A549 (cell line): ENCODE results near the gene SMOC1. TPM values are rescaled to one million over a fixed set of nuclear protein-coding genes. Genes with fewer than 3 reads are reported as not detected.

Source experiments
- ATAC-seq, 2 experiments: fragments of 200-7000 bp in 1 of 2; fragments of >200 bp in 1 of 2; cut with Nextera tagmentation in 1 of 2; cut with Tn5 transposase in 1 of 2; 3 replicates each; pipeline versions ENCODE4 v1.8.0 to v1.9.1; 2018 to 2020; ENCODE audit warnings: mild to moderate bottlenecking in 1 of 2, moderate library complexity in 1 of 2
- CTCF ChIA-PET: fragments of 300-600 bp; sonication (Branson Sonifier 250); formaldehyde crosslinking; extraction: SDS; loops from one replicate; lab custom pipeline; 2021; ENCODE audit warnings: antibody characterized with exemption, inconsistent platforms; lab: Yijun Ruan, JAX
- POLR2A ChIA-PET: fragments of 350-600 bp; formaldehyde crosslinking; extraction: SDS; loops from one replicate; lab custom pipeline; 2021; ENCODE audit warnings: antibody characterized with exemption, inconsistent platforms; lab: Yijun Ruan, JAX
- DNase-seq, 2 experiments: peaks; one replicate each; pipeline versions ENCODE4 v3.0.0 to v3.0.0-alpha.2; 2011 to 2016; ENCODE audit warnings: low read depth in 1 of 2, low spot score in 1 of 2
- FAIRE-seq: peaks from 2 replicates; lab custom pipeline; 2011; peaks lifted over from hg19 to GRCh38; lab: Jason Lieb, UNC
- H3K27ac ChIP-seq, 2 experiments: fragments of >200 bp; sonication (Bioruptor Twin); formaldehyde crosslinking; 3 replicates each; pipeline ENCODE4 v1.5.1; 2016 to 2017
- H3K4me1 ChIP-seq: fragments of >200 bp; sonication (Bioruptor Twin); formaldehyde crosslinking; 3 replicates; pipeline ENCODE4 v1.6.1; 2016
- H3K4me2 ChIP-seq: fragments of >200 bp; sonication (Bioruptor Twin); formaldehyde crosslinking; 3 replicates; pipeline ENCODE4 v1.6.1; 2016
- H3K4me3 ChIP-seq: fragments of >200 bp; sonication (Bioruptor Twin); formaldehyde crosslinking; 3 replicates; pipeline ENCODE4 v1.5.1; 2016
- H3K9me3 ChIP-seq: fragments of >200 bp; sonication (Bioruptor Twin); formaldehyde crosslinking; 3 replicates; pipeline ENCODE4 v1.6.1; 2016
- BCL3 ChIP-seq: fragments of >200 bp; sonication (Bioruptor Twin); formaldehyde crosslinking; IDR thresholded peaks from 3 replicates; pipeline ENCODE4 v1.6.1; 2016
- CBX8 ChIP-seq: fragments of 200-600 bp; sonication (generic); IDR thresholded peaks from 2 replicates; pipeline ENCODE4 v1.6.1; 2016
- CHD2 ChIP-seq: fragments of 150-350 bp; IDR thresholded peaks from 2 replicates; pipeline ENCODE4 v1.6.1; 2014; ENCODE audit warnings: low read length; ENCODE audit not compliant: partially characterized antibody
- E2F6 ChIP-seq: IDR thresholded peaks from 2 replicates; pipeline ENCODE4 v1.6.1; 2012; ENCODE audit warnings: low read depth, borderline replicate concordance
- EHF ChIP-seq: fragments of 250-450 bp; sonication (Bioruptor Pico); IDR thresholded peaks from 2 replicates; pipeline ENCODE4 v1.5.0; 2020; ENCODE audit warnings: mild to moderate bottlenecking
- EHMT2 ChIP-seq: fragments of 200-600 bp; sonication (generic); IDR thresholded peaks from 2 replicates; pipeline ENCODE4 v1.6.1; 2016; ENCODE audit warnings: antibody characterized with exemption, low read depth, mild to moderate bottlenecking, moderate library complexity
- ESRRA ChIP-seq: fragments of 150-350 bp; IDR thresholded peaks from 2 replicates; pipeline ENCODE4 v1.6.1; 2014; ENCODE audit warnings: mild to moderate bottlenecking, low read length, borderline replicate concordance
- HDAC2 ChIP-seq: fragments of 200-600 bp; sonication (generic); IDR thresholded peaks from 2 replicates; pipeline ENCODE4 v1.6.1; 2016
- HES2 ChIP-seq: fragments of >200 bp; sonication (Bioruptor Twin); formaldehyde crosslinking; IDR thresholded peaks from 2 replicates; pipeline ENCODE4 v1.6.1; 2016
- HOXB13 ChIP-seq: fragments of 250-450 bp; sonication (Bioruptor Pico); IDR thresholded peaks from 2 replicates; pipeline ENCODE4 v1.5.0; 2020; ENCODE audit warnings: low read depth, mild to moderate bottlenecking, moderate library complexity
- KDM1A ChIP-seq: fragments of 200-600 bp; sonication (generic); IDR thresholded peaks from 2 replicates; pipeline ENCODE4 v1.6.1; 2016; ENCODE audit warnings: low read depth, mild to moderate bottlenecking
- KDM5A ChIP-seq: fragments of 200-600 bp; sonication (generic); IDR thresholded peaks from 2 replicates; pipeline ENCODE4 v1.6.1; 2016; ENCODE audit warnings: antibody characterized with exemption, mild to moderate bottlenecking
- MAZ ChIP-seq: fragments of 150-350 bp; IDR thresholded peaks from 2 replicates; pipeline ENCODE4 v1.6.1; 2014; ENCODE audit warnings: antibody characterized with exemption, low read depth, low read length, borderline replicate concordance
- MYC ChIP-seq: IDR thresholded peaks from 2 replicates; pipeline ENCODE4 v1.6.1; 2012; ENCODE audit warnings: mild to moderate bottlenecking, inconsistent platforms, low read length, improper control_type of control experiment, borderline replicate concordance
- NFE2L2 ChIP-seq: fragments of 150-350 bp; conservative IDR thresholded peaks from 2 replicates; pipeline ENCODE4 v1.6.1; 2014; ENCODE audit warnings: low read length
- NPAS2 ChIP-seq: fragments of 250-450 bp; sonication (Bioruptor Pico); IDR thresholded peaks from 2 replicates; pipeline ENCODE4 v1.8.0; 2022; ENCODE audit warnings: mild to moderate bottlenecking, moderate library complexity, borderline replicate concordance
- POLR2AphosphoS2 ChIP-seq: conservative IDR thresholded peaks from 2 replicates; pipeline ENCODE4 v1.6.1; 2012; ENCODE audit warnings: low read length, improper control_type of control experiment, inconsistent platforms
- RAD21 ChIP-seq, 2 experiments: fragments of >200 bp in 1 of 2; sonication (Bioruptor Twin) in 1 of 2; formaldehyde crosslinking in 1 of 2; IDR thresholded peaks in 1 of 2; conservative IDR thresholded peaks in 1 of 2; 2 replicates in 1 of 2; 3 replicates in 1 of 2; pipeline ENCODE4 v1.6.1; 2012 to 2018; ENCODE audit warnings: inconsistent platforms in 1 of 2
- RNF2 ChIP-seq: fragments of 200-600 bp; sonication (generic); IDR thresholded peaks from 2 replicates; pipeline ENCODE4 v1.6.1; 2016; ENCODE audit warnings: low read depth, mild to moderate bottlenecking, antibody characterized with exemption, moderate library complexity, borderline replicate concordance
- USF2 ChIP-seq: fragments of 450-650 bp; IDR thresholded peaks from 2 replicates; pipeline ENCODE4 v1.6.1; 2014; ENCODE audit warnings: antibody characterized with exemption
- ZC3H11A ChIP-seq: fragments of 450-650 bp; IDR thresholded peaks from 2 replicates; pipeline ENCODE4 v1.6.1; 2014; ENCODE audit warnings: antibody characterized with exemption, mild to moderate bottlenecking
- ZFP36 ChIP-seq: fragments of 450-650 bp; IDR thresholded peaks from 2 replicates; pipeline ENCODE4 v1.6.1; 2014; ENCODE audit warnings: borderline replicate concordance; ENCODE audit not compliant: partially characterized antibody
- ZNF302 ChIP-seq: fragments of 250-450 bp; sonication (Bioruptor Pico); IDR thresholded peaks from 2 replicates; pipeline ENCODE4 v1.9.0; 2021; ENCODE audit warnings: inconsistent platforms, mild to moderate bottlenecking, moderate library complexity
- ZSCAN20 ChIP-seq: fragments of 250-450 bp; sonication (Bioruptor Pico); IDR thresholded peaks from 2 replicates; pipeline ENCODE4 v1.8.0; 2022; ENCODE audit warnings: mild to moderate bottlenecking, moderate library complexity
- WGBS: methylation state at CpG from one replicate; pipeline ENCODE4 v1.1.6; 2017; ENCODE audit errors: missing lambda C conversion rate; 5-methylcytosine and 5-hydroxymethylcytosine counted together
- polyA plus RNA-seq, 4 experiments: library from polyadenylated mRNA; depleted of rRNA in 3 of 4; stranded (reverse); fragments of >200 nt; fragmentation: RNase III in 1 of 4; extraction: RNeasy Plus Mini Kit Qiagen cat#74134 plus additional on column Dnase treatment in 1 of 4; gene quantifications; 2 replicates in 3 of 4; 3 replicates in 1 of 4; pipeline ENCODE4 v1.2.3, GENCODE V29; 2011 to 2017
- TF ChIP-seq, protein P1 (sequence below): IDR thresholded peaks from 2 replicates; pipeline ENCODE4 v1.6.1; 2012

Gene SMOC1
- polyA plus RNA-seq, 2 of the 4 experiments (the other 2 are of a cell fraction): 12.2 to 18.4 TPM

- TF ChIP-seq ESRRA (no peak), RNF2 (no peak), MYC (0 out of 2 replicates have a peak, but pooled peaks have one; percentile 66), HES2 (peak; percentile 90), ZC3H11A (no peak), KDM5A (no peak), POLR2AphosphoS2 (no peak), HOXB13 (CRISPR knock-in tag) (peak; percentile 96), E2F6 (peak; percentile 35; the same call in 1 of the 2 replicates), MAZ (no peak), EHF (CRISPR knock-in tag) (peak; percentile 87), HDAC2 (no peak), NPAS2 (CRISPR knock-in tag) (no peak), ZSCAN20 (CRISPR knock-in tag) (peak; percentile 94), KDM1A (no peak), NFE2L2 (no peak), ZNF302 (CRISPR knock-in tag) (no peak), CBX8 (no peak), RAD21 (conservative IDR thresholded peaks at IDR 0.05 in 1 of 2, IDR thresholded peaks at IDR 0.05 in 1 of 2) (peak; percentile 9 to 79; a peak in 4 of 5 replicates), BCL3 (peak; percentile 97), CHD2 (peak; percentile 75), USF2 (no peak)
- TF ChIP-seq, protein P1, sequence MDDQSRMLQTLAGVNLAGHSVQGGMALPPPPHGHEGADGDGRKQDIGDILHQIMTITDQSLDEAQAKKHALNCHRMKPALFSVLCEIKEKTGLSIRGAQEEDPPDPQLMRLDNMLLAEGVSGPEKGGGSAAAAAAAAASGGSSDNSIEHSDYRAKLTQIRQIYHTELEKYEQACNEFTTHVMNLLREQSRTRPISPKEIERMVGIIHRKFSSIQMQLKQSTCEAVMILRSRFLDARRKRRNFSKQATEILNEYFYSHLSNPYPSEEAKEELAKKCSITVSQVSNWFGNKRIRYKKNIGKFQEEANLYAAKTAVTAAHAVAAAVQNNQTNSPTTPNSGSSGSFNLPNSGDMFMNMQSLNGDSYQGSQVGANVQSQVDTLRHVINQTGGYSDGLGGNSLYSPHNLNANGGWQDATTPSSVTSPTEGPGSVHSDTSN: peak; percentile 64; the same call in 1 of the 2 replicates
- TF ChIP-seq, all 56 proteins: peak for 23
These were observed 120.1 kb downstream of the SMOC1 start (continued) for GRCh38 chr14:69999261-69999674.

- POLR2A ChIA-PET: no interaction called here
- Histone ChIP-seq H3K27ac (peak overlapping the region; percentile 90 to 98), H3K4me2 (peak overlapping the region; percentile 68; the same call in 2 of the 3 replicates), H3K4me1 (peaks cover 71% of the 10 kb centered on the region), H3K4me3 (no peak overlapping the region), H3K9me3 (no peaks in the 10 kb centered on the region)
- CTCF ChIA-PET: interaction anchor here (1.1 to 3.5 kb wide), 6 partner anchors 26 to 123 kb away, joined by 3 to 17 read pairs (median 8); no protein-coding TSS in a partner anchor
- no peak for TF ChIP-seq HES2
- no peak for TF ChIP-seq POLR2AphosphoS2
- TF ChIP-seq EHMT2: no peak
- TF ChIP-seq ZFP36: no peak
- no peak for TF ChIP-seq HDAC2
- no peak for FAIRE-seq
- WGBS: 79% methylated on average over 7 of the region's 7 CpGs
- DNase-seq: no peak
- ATAC-seq: no peak
These were observed 121.4 kb downstream of the SMOC1 start for GRCh38 chr14:70000601-70001000.
